ENCODE data around the gene CCDC160. TPM values are rescaled to one million over a fixed set of nuclear protein-coding genes. Genes with fewer than 3 reads are reported as not detected.

The CCDC160 gene
- total RNA-seq, 1 donor from 2014 or later, result 2.0 TPM

DNA sequence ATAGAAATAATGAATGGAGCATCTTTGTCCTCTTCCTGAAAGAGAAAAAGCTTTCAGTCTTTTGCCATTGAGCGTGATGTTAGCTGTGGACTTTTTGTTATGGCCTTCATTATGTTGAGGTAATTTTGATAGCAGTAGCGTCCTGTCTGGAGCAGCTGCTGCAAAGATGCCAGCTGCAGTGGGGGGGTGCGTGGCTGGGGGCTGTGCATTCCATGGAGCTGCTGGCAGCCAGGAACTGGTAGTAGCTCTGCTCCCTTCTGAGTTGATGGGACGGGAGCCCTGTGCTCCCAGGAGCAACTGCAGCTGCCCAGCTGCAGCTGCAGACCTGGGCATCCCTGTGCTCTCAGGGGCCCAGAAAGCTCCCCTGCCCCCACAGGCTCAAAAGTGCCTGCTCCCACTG, 50.4 kb downstream of the CCDC160 start:
- DNase-seq (ENCODE audit: low spot score in 2 of 2) (no peak), FAIRE-seq (no peak)

DNA sequence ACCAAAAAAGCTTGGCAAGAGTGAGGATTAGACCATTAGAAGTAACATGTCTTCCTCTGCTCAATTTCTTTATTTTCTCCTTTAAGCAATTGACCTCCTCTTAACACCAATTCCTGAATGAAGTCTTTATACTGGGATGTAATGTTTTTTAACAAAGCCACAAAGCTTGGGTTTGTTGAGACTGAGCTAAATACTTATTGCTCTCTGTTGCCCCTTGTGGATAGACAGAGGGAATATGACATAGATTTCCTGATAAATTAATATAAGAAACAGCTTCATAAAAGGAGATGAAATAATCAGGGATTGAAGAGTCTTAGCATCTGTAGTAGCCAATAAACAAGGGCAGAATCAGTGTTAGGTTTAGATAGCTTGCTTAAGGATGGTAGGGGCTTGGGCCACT, 57.6 kb downstream of the CCDC160 start:
- no peak for DNase-seq (ENCODE audit: low spot score in 2 of 2)
- FAIRE-seq, result no peak

Other genes with a start within 250 kb of the CCDC160 start
- gene PHF6, start 136.1 kb downstream of the CCDC160 start, total RNA-seq, result 89.7 TPM
- 21.6 TPM for gene HPRT1, start 223.0 kb downstream of the CCDC160 start, total RNA-seq